Astrocyte (in vitro differentiated cells and primary cell): ENCODE results near the gene KHSRP. TPM values are rescaled to one million over a fixed set of nuclear protein-coding genes. Genes with fewer than 3 reads are reported as not detected.
A peak's percentile ranks its signal among the peaks of the same experiment; 100 is the strongest.

ENCODE experiments used
- DNase-seq: peaks from one replicate; pipeline ENCODE4 v3.0.0-alpha.2; 2010; ENCODE audit warnings: low read depth
- FAIRE-seq: peaks from 2 replicates; lab custom pipeline; 2011; peaks lifted over from hg19 to GRCh38; lab: Jason Lieb, UNC
- H2AFZ ChIP-seq: 2 replicates; pipeline ENCODE4 v1.6.0; 2012; ENCODE audit warnings: low read depth, low read length, inconsistent platforms
- H3K27ac ChIP-seq: 2 replicates; pipeline ENCODE4 v1.5.1; 2011; ENCODE audit warnings: low read depth, low read length, inconsistent platforms
- H3K27me3 ChIP-seq: 2 replicates; pipeline ENCODE4 v1.6.0; 2011; ENCODE audit warnings: low read length, inconsistent platforms; ENCODE audit not compliant: insufficient read depth
- H3K36me3 ChIP-seq: 2 replicates; pipeline ENCODE4 v1.5.1; 2011; ENCODE audit warnings: low read length, inconsistent platforms; ENCODE audit not compliant: insufficient read depth
- H3K4me1 ChIP-seq: 2 replicates; pipeline ENCODE4 v1.5.1; 2011; ENCODE audit warnings: low read length, inconsistent platforms; ENCODE audit not compliant: insufficient read depth
- H3K4me2 ChIP-seq: 2 replicates; pipeline ENCODE4 v1.6.0; 2012; ENCODE audit warnings: low read length, inconsistent platforms
- H3K4me3 ChIP-seq: 2 replicates; pipeline ENCODE4 v1.5.1; 2011; ENCODE audit warnings: low read depth, mild to moderate bottlenecking, low read length, inconsistent platforms; ENCODE audit not compliant: insufficient read depth
- H3K79me2 ChIP-seq: 2 replicates; pipeline ENCODE4 v1.6.0; 2012; ENCODE audit warnings: mild to moderate bottlenecking, low read length, inconsistent platforms; ENCODE audit not compliant: insufficient read depth
- H3K9ac ChIP-seq: 2 replicates; pipeline ENCODE4 v1.6.0; 2012; ENCODE audit warnings: mild to moderate bottlenecking, low read length, inconsistent platforms
- H3K9me3 ChIP-seq: 2 replicates; pipeline ENCODE4 v1.5.1; 2012; ENCODE audit warnings: low read depth, mild to moderate bottlenecking, low read length, inconsistent platforms; ENCODE audit not compliant: insufficient read depth
- H4K20me1 ChIP-seq: 2 replicates; pipeline ENCODE4 v1.6.0; 2012; ENCODE audit warnings: low read length, inconsistent platforms; ENCODE audit not compliant: insufficient read depth
- H3K27ac Mint-ChIP-seq: one replicate; pipeline ENCODE4 v1.8.0; 2021; ENCODE audit warnings: mild to moderate bottlenecking, mixed read lengths; ENCODE audit not compliant: unreplicated experiment
- H3K27me3 Mint-ChIP-seq: one replicate; pipeline ENCODE4 v1.8.0; 2021; ENCODE audit warnings: low read depth, mixed read lengths; ENCODE audit not compliant: unreplicated experiment
- H3K36me3 Mint-ChIP-seq: one replicate; pipeline ENCODE4 v1.8.0; 2021; ENCODE audit warnings: low read depth, mixed read lengths; ENCODE audit not compliant: unreplicated experiment
- H3K4me1 Mint-ChIP-seq: one replicate; pipeline ENCODE4 v1.8.0; 2021; ENCODE audit warnings: low read depth, mixed read lengths; ENCODE audit not compliant: unreplicated experiment
- H3K4me3 Mint-ChIP-seq: one replicate; pipeline ENCODE4 v1.8.0; 2021; ENCODE audit warnings: mild to moderate bottlenecking, moderate library complexity, mixed read lengths; ENCODE audit not compliant: unreplicated experiment
- H3K9me3 Mint-ChIP-seq: one replicate; pipeline ENCODE4 v1.8.0; 2021; ENCODE audit warnings: mild to moderate bottlenecking, mixed read lengths; ENCODE audit not compliant: unreplicated experiment
- EZH2 ChIP-seq: IDR thresholded peaks from 2 replicates; pipeline ENCODE4 v1.6.1; 2012; ENCODE audit warnings: mild to moderate bottlenecking, low read length, inconsistent platforms; ENCODE audit not compliant: insufficient read depth
- total RNA-seq: library from RNA; stranded (reverse); gene quantifications from 2 replicates; pipeline ENCODE4 v1.2.1, GENCODE V29; 2021
- TF ChIP-seq, protein P1 (sequence below): IDR thresholded peaks from 2 replicates; pipeline ENCODE4 v1.5.1; 2011; ENCODE audit warnings: low read depth, mild to moderate bottlenecking, inconsistent platforms, low read length, moderate library complexity; ENCODE audit not compliant: insufficient read depth

Gene KHSRP
- total RNA-seq, 1 donor from 2014 or later: 297 TPM

- H3K27me3 ChIP-seq: no peaks in the 10 kb centered on the region
- H3K27ac Mint-ChIP-seq: no peak overlapping the region
- no peaks in the 10 kb centered on the region for H3K27me3 Mint-ChIP-seq
- no peak overlapping the region for H2AFZ ChIP-seq
- no peaks in the 10 kb centered on the region for H3K4me1 ChIP-seq
- H3K4me3 Mint-ChIP-seq: no peak overlapping the region
- H3K9me3 Mint-ChIP-seq: no peaks in the 10 kb centered on the region
- H3K4me1 Mint-ChIP-seq: no peaks in the 10 kb centered on the region
- DNase-seq: no peak
- no peak overlapping the region for H3K9ac ChIP-seq
- H3K36me3 ChIP-seq: peaks cover 3% of the 10 kb centered on the region
- H3K4me2 ChIP-seq: no peak overlapping the region
- H3K36me3 Mint-ChIP-seq: no peaks in the 10 kb centered on the region
- H3K79me2 ChIP-seq: no peaks in the 10 kb centered on the region
- H3K27ac ChIP-seq: no peak overlapping the region
- H3K9me3 ChIP-seq: no peaks in the 10 kb centered on the region
- no peak for FAIRE-seq
- TF ChIP-seq, protein P1, sequence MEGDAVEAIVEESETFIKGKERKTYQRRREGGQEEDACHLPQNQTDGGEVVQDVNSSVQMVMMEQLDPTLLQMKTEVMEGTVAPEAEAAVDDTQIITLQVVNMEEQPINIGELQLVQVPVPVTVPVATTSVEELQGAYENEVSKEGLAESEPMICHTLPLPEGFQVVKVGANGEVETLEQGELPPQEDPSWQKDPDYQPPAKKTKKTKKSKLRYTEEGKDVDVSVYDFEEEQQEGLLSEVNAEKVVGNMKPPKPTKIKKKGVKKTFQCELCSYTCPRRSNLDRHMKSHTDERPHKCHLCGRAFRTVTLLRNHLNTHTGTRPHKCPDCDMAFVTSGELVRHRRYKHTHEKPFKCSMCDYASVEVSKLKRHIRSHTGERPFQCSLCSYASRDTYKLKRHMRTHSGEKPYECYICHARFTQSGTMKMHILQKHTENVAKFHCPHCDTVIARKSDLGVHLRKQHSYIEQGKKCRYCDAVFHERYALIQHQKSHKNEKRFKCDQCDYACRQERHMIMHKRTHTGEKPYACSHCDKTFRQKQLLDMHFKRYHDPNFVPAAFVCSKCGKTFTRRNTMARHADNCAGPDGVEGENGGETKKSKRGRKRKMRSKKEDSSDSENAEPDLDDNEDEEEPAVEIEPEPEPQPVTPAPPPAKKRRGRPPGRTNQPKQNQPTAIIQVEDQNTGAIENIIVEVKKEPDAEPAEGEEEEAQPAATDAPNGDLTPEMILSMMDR: peak; percentile 43
- TF ChIP-seq EZH2: no peak
- H3K4me3 ChIP-seq: no peak overlapping the region
- peaks cover 16% of the 10 kb centered on the region for H4K20me1 ChIP-seq
Observed at GRCh38 chr19:6412447-6413091, 12.0 kb downstream of the KHSRP start.

DNA sequence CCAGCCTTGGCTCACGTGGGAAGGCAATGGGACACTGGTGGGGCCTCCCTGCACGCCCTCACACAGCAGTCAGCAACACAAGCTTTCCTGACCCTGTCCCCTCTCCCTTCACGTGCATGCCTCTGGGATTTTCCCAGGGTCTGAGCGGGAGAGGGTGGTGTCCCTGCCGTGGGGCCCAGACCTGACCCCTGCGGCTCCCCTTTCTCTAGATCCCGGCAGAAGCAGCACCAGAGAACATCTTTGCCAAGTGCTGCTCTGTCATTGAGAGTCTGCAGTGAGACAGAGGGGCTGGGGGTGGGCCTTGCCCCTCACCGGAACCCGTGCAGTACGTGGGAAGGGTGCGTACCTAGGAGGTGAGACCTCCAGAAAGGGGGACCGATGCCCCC lies 12.6 kb downstream of the KHSRP start:
- no peak for TF ChIP-seq EZH2
- H3K36me3 Mint-ChIP-seq: no peaks in the 10 kb centered on the region
- no peaks in the 10 kb centered on the region for H3K9me3 Mint-ChIP-seq
- Histone ChIP-seq H3K4me1 (no peaks in the 10 kb centered on the region), H3K79me2 (no peaks in the 10 kb centered on the region), H3K9me3 (no peaks in the 10 kb centered on the region), H2AFZ (no peak overlapping the region), H3K27ac (no peak overlapping the region), H3K4me3 (no peak overlapping the region), H3K9ac (no peak overlapping the region), H3K36me3 (peaks cover 3% of the 10 kb centered on the region), H3K4me2 (no peak overlapping the region), H4K20me1 (peaks cover 11% of the 10 kb centered on the region), H3K27me3 (no peaks in the 10 kb centered on the region)
- no peaks in the 10 kb centered on the region for H3K4me1 Mint-ChIP-seq
- H3K27me3 Mint-ChIP-seq: no peaks in the 10 kb centered on the region
- FAIRE-seq: no peak
- H3K4me3 Mint-ChIP-seq: no peak overlapping the region
- no peak overlapping the region for H3K27ac Mint-ChIP-seq
- DNase-seq: no peak

DNA sequence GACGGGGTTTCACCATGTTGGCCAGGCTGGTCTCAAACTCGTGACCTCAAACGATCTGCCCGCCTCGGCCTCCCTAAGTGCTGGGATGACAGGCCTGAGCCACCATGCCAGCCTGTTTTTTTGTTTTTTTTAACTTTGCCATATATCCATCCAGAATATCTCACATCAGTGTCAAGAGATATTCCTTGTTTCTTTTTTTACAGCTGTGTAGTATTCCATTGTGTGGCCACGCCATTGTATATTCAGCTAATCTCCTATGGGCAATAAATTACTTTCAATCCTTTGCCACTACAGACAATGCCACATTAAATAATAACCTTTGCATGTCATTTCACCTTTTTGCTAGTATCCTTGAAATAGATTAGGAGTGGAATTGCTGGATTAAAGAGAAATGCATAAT lies 15.3 kb downstream of the KHSRP start:
- Histone ChIP-seq H3K4me3 (no peak overlapping the region), H3K27me3 (no peaks in the 10 kb centered on the region), H3K9ac (no peak overlapping the region), H3K79me2 (no peaks in the 10 kb centered on the region), H3K4me1 (no peaks in the 10 kb centered on the region), H3K27ac (no peak overlapping the region), H4K20me1 (peaks cover 9% of the 10 kb centered on the region), H3K36me3 (no peaks in the 10 kb centered on the region), H2AFZ (no peak overlapping the region), H3K9me3 (no peaks in the 10 kb centered on the region), H3K4me2 (no peak overlapping the region)
- H3K36me3 Mint-ChIP-seq: no peaks in the 10 kb centered on the region
- no peak for TF ChIP-seq EZH2
- TF ChIP-seq, protein P1: no peak
- no peaks in the 10 kb centered on the region for H3K27me3 Mint-ChIP-seq
- DNase-seq: no peak
- no peaks in the 10 kb centered on the region for H3K9me3 Mint-ChIP-seq
- H3K4me1 Mint-ChIP-seq: no peaks in the 10 kb centered on the region
- no peak overlapping the region for H3K4me3 Mint-ChIP-seq
- FAIRE-seq: no peak
- H3K27ac Mint-ChIP-seq: no peak overlapping the region
